ENCODE results near the gene ZNG1F.
"Not testable (repeated sequence)": the region's sequence is repeated elsewhere in the genome, so short reads cannot be mapped to it uniquely, and the experiment has no call there.

DNA sequence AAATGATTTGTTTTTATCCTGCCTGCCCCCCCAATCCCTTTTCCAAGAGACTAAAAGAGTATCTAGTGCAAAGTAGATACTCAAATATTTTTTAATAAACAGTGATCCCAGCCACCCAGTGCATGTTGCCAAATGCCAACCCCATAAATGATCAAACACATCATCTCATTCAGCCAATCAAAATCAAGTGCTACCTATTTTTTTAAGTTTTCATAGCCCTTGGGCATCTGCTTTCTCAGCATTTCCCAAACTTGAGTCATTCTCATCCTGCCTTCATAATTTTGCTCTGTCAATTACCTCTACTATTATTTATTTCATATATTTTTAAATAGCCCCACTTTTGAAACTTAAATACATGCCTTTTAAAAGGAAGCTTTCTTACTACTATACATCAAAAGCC, 98.2 kb downstream of the ZNG1F start:
- not testable (repeated sequence) for TF ChIP-seq POLR2A (IDR thresholded peaks at IDR 0.05; ENCODE audit: low read length); GATA1 (IDR thresholded peaks at IDR 0.05; ENCODE audit: low read depth, low read length)

All from erythroblast (primary cell).